Fibroblast of villous mesenchyme (primary cell): ENCODE results near the gene PDCD7. TPM values are rescaled to one million over a fixed set of nuclear protein-coding genes. Genes with fewer than 3 reads are reported as not detected.
A peak's percentile ranks its signal among the peaks of the same experiment; 100 is the strongest.

Source experiments
- DNase-seq: peaks from one replicate; pipeline ENCODE4 v3.0.0-alpha.2; 2010; ENCODE audit warnings: low read depth
- H3K4me3 ChIP-seq: 2 replicates; pipeline ENCODE4 v1.5.1; 2011; ENCODE audit warnings: low read depth, mild to moderate bottlenecking, low read length
- CTCF ChIP-seq: IDR thresholded peaks from 2 replicates; pipeline ENCODE4 v1.5.1; 2012; ENCODE audit warnings: low read depth, mild to moderate bottlenecking, low read length; ENCODE audit not compliant: insufficient read depth
- total RNA-seq: library from RNA; depleted of rRNA; stranded (reverse); fragments of >200 nt; gene quantifications from 2 replicates; pipeline ENCODE4 v1.2.3, GENCODE V29; 2012

PDCD7 gene
- total RNA-seq, 1 donor, result 20.7 TPM

DNA sequence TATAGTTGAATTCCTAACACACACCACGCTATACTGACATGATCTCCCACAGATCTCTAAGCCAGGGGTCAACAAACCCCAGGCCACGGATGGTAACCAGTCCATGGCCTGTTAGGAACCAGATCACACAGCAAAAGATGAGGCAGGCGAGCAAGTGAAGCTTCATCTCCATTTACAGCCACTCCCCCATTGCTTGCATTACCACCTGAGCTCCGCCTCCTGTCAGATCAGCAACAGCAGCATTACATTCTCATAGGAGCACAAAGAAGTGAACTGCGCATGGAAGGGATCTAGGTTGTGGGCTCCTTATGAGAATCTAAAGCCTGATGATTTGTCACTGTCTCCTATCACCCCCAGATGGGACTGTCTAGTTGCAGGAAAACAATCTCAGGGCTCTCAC, 2.7 kb downstream of the PDCD7 start:
- no peak for TF ChIP-seq CTCF
- no peak for DNase-seq
- no peak overlapping the region for H3K4me3 ChIP-seq

DNA sequence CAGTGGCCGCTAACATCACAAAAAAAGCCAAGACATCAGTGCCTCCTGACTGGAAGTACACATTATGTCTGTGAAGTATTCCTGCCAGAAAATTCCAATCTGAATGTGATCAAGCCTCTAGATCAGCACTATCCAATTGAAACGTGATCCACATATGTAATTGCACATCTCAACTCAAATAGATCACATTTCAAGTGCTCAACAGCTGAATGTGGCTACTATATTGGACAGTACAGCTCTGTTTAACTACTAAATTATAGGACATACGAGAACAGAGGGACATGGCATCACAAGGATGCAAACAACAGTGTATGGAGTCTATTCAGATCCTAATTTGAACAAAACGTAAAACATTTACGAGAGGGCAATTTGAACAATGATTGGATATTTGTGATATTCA, 18.1 kb downstream of the PDCD7 start:
- DNase-seq, result no peak
- TF ChIP-seq CTCF, result no peak
- no peak overlapping the region for H3K4me3 ChIP-seq

GRCh38 chr15:65115086-65115485, 18.5 kb downstream of the PDCD7 start, which contains the start of gene UBAP1L:
TSS of gene UBAP1L (minus strand) at chr15:65115200. CDS start at chr15:65106215, 8,985 bp downstream.
- TF ChIP-seq CTCF, result no peak
- no peak within 1 kb of the TSS for H3K4me3 ChIP-seq
- DNase-seq, result no peak

- DNase-seq, result peak; percentile 87
- TF ChIP-seq CTCF, result no peak
- H3K4me3 ChIP-seq, result no peak overlapping the region
These were observed 22.8 kb downstream of the PDCD7 start for GRCh38 chr15:65110676-65111292.

GRCh38 chr15:65106011-65106590, 27.5 kb downstream of the PDCD7 start:
- DNase-seq, result no peak
- no peak overlapping the region for H3K4me3 ChIP-seq
- TF ChIP-seq CTCF, result no peak

DNA sequence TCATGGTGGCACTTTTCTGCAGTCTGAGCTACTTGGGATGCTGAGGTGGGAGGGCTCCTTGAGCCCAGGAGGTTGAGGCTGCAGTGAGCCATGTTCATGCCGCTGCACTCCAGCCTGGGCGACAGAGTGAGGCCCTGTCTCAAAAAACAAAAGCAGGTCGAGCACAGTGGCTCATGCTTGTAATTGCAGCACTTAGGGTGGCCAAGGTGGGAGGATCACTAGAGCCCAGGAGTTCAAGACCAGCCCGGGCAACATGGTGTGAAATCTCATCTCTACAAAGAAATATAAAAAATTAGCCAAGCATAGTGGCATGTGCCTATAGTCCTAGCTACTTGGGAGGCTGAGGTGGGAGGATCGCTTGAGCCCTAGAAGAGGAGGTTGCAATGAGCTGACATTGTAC, 28.6 kb downstream of the PDCD7 start:
- H3K4me3 ChIP-seq, result no peak overlapping the region
- TF ChIP-seq CTCF, result no peak
- DNase-seq, result no peak

DNA sequence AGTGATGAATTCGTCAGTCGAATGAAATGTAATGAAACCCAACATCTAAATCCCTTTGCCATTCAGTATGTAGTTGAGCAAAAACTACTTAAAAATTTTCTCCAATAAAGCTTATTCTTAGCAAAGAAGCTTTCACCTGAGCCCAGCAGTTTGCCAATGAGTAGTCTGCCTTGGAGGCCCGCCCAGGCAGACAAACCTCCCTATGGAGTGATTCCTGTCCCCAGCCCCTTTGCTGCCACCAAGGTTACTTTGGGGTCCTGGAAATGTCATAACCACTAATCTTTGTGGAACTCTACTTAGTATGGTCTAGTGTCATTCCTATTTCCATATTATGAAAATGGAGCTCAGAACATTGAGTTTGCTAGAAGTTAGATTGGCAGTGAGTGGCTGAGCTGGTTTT, 30.7 kb downstream of the PDCD7 start:
- no peak overlapping the region for H3K4me3 ChIP-seq
- no peak for TF ChIP-seq CTCF
- no peak for DNase-seq
